DMS79 (cell line): ENCODE results near the gene SOX10.

ENCODE experiments used
- DNase-seq: peaks from one replicate; lab custom pipeline; 2025; lab: John Stamatoyannopoulos, UW

SOX10 gene

DNA sequence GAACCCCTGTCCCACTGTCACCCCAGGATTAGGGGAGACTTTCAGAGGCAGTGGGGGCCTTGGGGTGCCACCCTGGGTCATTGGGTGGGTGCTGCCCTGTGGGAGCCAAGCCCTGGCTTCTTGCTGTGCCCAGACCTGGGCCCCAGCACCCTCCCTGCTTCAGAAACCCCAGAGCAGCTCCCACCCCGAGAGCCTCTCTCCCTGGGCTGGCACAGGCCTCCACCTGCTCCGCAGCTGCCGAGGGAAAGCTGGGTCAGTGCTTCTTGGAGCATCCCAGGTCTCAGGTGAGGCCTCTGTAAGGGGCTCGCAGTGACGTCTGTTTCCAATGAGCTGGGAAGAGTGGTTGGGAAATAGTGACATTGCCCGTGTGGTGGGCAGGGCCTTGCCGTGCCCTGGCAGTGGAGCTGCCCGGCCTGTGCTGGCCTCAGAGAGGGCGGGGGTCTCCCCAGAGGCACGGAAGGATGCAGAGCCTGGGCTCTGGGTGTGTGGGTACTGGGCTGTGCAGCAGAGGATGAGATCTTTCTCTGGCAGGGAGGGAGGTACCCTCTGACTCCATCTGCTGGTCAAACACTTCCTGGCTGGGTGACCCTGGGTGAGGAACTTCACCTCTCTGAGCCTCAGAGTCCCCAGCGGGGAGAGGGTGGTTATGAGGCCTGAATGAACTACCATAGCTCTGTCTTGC is 53.9 kb downstream of the SOX10 start:
- no peak for DNase-seq

GRCh38 chr22:37929390-37929789 is 55.0 kb downstream of the SOX10 start:
- DNase-seq, result no peak

DNA sequence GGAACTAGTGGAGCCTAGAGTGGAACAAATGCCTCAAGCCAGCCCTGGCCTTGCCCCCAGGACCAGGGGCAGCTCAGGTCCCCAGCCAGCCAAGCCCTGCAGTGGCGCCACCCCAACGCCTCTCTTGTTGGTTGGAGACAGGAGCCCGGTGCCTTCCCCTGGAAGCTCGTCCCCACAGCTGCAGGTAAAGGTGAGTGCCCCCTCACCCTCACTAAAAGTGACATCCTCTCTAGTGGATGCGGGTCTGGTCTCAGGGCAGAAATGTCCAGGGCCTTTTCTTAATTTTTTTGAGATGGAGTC is 56.8 kb downstream of the SOX10 start:
- DNase-seq, result no peak

GRCh38 chr22:37926771-37927636 is 57.4 kb downstream of the SOX10 start:
- no peak for DNase-seq

DNA sequence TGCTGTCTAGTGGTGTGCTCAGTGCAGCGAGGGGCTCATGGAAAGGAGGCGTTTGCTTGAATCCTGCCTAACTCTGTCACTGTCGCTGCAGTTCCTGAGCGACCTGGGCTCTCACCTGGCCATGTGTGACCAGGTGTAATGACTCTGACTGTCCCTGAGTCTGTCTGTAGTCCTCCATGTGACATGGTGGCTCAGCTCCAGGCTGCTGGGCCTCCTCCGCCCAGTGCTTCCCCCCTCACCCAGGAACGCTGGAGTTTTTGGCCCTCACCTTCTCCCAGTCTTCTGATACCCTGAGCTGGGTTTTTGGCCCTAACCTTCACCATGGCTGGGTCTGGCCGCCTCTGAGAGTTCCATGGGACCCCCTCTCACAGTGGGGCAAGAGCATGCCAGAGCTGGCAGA is 58.0 kb downstream of the SOX10 start:
- no peak for DNase-seq

GRCh38 chr22:37925767-37926166 is 58.6 kb downstream of the SOX10 start:
- DNase-seq, result no peak

GRCh38 chr22:37925330-37925729 is 59.0 kb downstream of the SOX10 start:
- no peak for DNase-seq

DNA sequence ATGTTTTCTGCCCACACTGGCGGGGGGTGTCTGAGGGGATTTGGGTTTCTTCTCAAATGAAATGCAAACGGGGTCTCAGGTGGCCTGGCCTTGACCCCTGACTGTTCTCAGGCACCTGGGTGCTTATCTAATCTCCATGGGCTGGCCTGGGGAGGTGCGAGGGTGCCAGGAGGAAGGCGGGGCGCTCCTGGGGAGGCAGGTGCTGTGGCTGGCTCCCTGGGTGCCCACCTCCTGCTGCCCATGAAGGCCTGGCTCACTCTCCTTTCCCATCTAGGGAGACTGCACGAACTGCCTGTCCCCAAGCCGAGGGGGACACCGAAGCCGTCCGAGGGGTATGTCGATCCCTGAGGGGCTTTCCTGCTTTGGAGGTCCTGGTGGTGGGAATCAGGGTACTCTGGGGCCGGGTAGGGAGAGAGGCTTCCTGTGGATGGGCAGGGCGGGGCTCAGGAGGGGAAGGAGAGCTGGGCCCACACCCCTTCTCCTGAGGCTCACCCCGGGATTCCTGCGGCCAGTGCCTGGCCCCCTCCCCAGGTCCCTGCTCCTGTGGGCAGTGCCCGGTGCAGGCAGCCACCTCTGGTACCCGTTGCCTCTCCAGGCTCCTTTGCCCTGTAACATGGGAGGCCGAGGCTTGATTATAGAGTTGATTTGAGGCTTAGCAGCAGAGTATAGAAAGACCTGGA is 59.8 kb downstream of the SOX10 start:
- DNase-seq, result no peak

GRCh38 chr22:37923927-37924326 is 60.4 kb downstream of the SOX10 start:
- no peak for DNase-seq
